KOPT-K1 (cell line): ENCODE measurements around the gene CEP70.
"Not testable (repeated sequence)": the region's sequence is repeated elsewhere in the genome, so short reads cannot be mapped to it uniquely, and the experiment has no call there.

ENCODE experiments used
- H3K27ac ChIP-seq: fragments of 200-600 bp; sonication (generic); 2 replicates; pipeline ENCODE4 v1.5.1; 2016; ENCODE audit warnings: antibody characterized with exemption, mild to moderate bottlenecking, low read depth, low read length; ENCODE audit not compliant: poor library complexity, severe bottlenecking
- H3K36me3 ChIP-seq: fragments of 200-600 bp; sonication (generic); 2 replicates; pipeline ENCODE4 v1.5.1; 2017; ENCODE audit warnings: antibody characterized with exemption, mild to moderate bottlenecking, low read length, moderate library complexity; ENCODE audit not compliant: insufficient read depth
- H3K9me3 ChIP-seq: fragments of 200-600 bp; sonication (generic); 2 replicates; pipeline ENCODE4 v1.5.1; 2017; ENCODE audit warnings: antibody characterized with exemption, low read length, mild to moderate bottlenecking; ENCODE audit not compliant: insufficient read depth, poor library complexity, severe bottlenecking

The CEP70 gene, protein sequence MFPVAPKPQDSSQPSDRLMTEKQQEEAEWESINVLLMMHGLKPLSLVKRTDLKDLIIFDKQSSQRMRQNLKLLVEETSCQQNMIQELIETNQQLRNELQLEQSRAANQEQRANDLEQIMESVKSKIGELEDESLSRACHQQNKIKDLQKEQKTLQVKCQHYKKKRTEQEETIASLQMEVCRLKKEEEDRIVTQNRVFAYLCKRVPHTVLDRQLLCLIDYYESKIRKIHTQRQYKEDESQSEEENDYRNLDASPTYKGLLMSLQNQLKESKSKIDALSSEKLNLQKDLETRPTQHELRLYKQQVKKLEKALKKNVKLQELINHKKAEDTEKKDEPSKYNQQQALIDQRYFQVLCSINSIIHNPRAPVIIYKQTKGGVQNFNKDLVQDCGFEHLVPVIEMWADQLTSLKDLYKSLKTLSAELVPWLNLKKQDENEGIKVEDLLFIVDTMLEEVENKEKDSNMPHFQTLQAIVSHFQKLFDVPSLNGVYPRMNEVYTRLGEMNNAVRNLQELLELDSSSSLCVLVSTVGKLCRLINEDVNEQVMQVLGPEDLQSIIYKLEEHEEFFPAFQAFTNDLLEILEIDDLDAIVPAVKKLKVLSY

DNA sequence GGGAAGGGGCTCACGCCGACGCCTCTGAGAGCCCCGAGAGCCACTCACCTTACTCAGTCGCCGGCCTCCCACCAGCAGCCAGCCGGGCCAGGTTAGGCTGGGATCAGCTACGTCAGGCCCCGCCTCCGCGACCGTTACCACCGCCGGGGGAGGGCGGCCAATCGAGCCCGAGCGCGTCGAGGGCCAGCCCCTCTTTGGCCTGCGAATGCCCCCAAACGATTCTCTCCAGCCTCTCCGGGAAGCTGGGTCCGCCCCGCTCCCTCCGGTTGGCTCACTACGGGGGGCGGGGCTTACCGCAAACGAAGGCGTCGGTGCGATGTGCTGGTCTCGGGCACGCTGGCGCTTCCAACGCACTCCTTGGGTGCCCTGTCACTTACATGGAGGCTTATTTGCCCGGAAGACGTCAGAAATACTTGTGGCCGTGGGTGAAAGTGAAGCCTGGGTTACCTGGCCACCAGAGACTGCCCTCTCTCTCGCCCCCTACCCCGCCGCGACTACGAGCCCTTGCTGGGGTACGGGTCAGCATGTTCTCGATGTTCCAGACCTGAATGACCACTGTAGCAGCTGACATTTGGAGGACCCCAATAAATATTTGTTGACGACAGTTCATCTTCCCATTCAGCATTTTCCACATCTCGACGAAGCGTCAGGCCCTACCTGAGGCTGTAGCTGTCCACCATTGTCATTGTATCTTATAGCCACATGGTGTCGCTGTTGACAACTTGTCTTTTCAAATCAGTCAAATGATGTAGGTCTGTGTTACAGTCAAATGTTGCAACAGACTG is at the start of gene CEP70:
TSS of gene CEP70 (minus strand) at position 111 of the 785 bp plus-strand sequence. CDS start 21,333 bp downstream, outside the sequence.
- Histone ChIP-seq H3K27ac (peak within 1 kb of the TSS; percentile 91), H3K36me3 (peaks cover 28% of the 10 kb centered on the region), H3K9me3 (peaks cover 10% of the 10 kb centered on the region)

DNA sequence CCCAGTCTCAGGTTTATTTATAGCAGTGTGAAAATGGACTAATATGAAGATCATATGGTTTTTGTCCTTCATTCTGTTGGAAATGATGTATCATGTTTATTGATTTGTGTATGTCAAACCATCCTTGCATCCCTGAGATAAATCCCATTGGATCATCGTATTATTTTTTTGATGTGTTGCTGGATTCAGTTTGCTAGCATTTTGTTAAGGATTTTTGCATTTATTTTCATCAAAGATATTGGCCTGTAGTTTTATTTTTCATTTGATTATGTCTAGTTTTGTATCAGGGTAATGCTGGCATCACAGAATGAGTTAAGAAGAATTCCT is 48.8 kb upstream of the CEP70 start:
- Histone ChIP-seq H3K9me3 (peaks cover 32% of the 10 kb centered on the region), H3K27ac (no peak overlapping the region), H3K36me3 (no peaks in the 10 kb centered on the region)

DNA sequence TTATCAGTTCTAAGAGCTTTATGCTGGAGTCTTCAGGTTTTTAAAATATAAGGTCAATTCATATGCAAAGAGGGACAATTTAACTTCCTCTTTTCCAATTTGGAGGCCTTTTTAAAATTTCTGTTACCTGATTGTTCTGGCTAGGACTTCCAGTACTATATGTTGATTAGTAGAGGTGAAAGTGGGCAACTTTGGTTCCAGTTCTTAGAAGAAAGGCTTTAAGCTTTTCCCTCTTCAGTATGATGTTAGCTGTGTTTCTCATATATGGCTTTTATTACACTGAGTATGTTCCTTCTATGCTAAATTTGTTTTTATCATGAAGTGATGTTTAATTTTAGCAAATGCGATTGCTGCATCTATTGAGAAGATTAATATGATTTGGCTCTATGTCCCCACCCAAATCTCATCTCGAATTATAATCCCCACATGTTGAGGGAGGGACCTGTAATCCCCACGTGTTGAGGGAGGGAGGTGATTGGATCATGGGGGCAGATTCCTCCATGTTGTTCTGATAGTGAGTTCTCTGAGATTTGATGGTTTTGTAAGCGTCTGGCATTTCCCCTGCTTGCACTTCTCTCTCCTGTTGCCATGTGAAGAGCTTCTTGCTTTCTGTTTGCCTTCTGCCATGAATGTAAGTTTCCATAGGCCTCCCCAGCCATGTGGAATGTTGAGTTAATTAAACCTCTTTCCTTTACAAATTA is 48.3 kb upstream of the CEP70 start:
- peaks cover 31% of the 10 kb centered on the region for H3K9me3 ChIP-seq
- no peak overlapping the region for H3K27ac ChIP-seq
- H3K36me3 ChIP-seq = no peaks in the 10 kb centered on the region

DNA sequence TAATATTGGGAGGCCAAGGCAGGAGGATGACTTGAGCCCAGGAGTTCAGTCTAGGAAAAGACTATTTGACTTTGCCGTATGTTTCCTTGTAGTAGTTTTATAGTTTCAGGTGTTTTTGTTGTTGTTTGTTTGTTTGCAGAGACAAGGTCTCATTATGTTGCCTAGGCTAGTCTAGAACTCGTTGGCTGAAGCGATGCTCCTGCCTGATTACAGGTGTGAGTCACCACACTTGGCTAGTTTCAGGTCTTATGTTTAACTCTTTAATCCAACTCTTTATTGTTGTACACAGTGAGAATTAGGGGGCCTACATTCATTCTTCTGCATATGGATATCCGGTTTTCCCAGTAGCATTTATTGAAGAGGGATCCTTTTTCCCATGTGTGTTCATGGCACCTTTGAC is 46.5 kb upstream of the CEP70 start:
- H3K36me3 ChIP-seq = no peaks in the 10 kb centered on the region
- H3K9me3 ChIP-seq = peaks cover 17% of the 10 kb centered on the region
- no peak overlapping the region for H3K27ac ChIP-seq

DNA sequence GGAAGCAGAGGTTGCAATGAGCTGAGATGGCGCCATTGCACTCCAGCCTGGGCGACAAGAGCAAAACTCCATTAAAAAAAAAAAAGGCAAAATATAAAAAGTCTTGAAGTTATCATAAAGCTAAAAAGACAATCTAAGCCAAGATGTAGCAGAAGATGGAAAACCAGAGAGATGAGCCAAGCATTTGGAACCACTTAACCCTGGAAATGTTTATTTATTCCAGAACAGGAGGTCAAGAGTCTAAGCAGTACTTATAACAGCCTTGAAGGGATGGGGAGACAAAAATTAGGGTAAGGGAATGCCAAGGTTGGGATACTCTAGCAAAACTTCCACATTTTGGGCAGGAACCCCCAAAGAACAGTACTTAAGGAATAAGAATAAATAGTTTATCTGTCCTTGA is 44.6 kb upstream of the CEP70 start:
- Histone ChIP-seq H3K9me3 (peaks cover 17% of the 10 kb centered on the region), H3K27ac (no peak overlapping the region), H3K36me3 (no peaks in the 10 kb centered on the region)

DNA sequence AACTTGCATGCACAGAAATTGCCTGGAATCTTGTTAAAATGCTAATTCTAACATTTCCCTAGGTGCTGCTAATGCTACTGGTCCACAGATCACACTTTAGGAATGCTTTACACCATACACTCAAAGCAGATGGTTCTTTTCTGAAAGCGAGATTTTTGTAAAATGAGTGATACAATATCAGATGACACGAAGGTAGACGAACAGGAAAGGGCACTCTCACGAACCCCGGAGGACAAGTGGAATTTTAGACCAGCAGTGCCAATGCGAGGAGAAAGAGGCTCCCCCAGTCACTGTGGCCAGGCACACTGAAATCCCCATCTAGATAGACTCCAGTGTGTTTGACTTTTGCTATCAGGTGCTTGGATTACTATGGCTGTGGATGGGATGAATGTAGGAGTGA is 35.5 kb upstream of the CEP70 start:
- Histone ChIP-seq H3K36me3 (no peaks in the 10 kb centered on the region), H3K9me3 (no peaks in the 10 kb centered on the region), H3K27ac (no peak overlapping the region)

DNA sequence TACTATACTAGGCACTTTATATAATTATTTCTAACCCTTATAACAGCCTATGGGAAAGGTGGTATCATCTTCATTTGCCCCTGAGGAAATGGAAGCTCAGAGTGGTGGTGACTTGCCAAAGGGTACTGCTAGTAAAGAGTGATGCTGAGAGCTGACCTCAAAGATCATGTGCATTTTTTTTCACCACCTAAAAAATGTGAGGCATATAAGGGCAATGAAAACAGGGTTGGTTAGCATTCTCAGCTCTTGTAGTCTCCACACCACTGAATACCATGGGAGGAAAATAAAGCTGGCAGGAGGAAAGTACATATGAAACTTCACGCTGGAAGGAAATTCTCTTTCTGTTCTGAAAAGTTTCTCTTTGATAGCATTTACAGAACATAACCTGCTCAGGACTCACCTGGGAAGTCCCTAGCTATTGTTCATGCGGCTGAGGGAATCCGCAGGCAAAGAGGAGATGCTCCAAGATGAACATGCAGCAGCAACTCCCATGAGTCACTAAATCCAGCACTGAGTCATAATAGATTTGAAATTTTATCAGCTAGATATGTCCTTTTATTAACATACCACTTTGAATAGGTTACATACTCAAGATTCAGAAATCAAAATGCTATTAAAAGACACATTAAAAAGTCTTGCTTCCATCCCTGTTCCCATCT is 31.8 kb upstream of the CEP70 start:
- H3K27ac ChIP-seq = no peak overlapping the region
- no peaks in the 10 kb centered on the region for H3K9me3 ChIP-seq
- no peaks in the 10 kb centered on the region for H3K36me3 ChIP-seq

DNA sequence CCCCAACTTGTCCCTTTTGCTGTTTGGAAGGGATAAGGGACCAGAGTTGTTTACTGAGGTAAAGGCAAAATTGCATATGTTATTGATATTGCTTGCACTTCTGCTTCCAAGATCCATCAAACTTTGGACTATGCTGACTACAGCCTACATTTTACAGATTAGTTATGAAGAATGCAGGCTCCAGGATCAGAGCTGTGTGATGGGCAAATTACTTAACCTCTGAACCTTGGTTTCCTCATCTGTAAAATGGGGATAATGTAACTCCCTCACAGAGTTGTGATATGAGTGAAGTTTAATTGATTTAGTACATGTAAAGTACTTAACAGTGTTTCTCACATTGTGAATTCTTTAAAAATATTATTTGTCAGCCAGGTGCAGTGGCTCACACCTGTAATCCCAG is 30.5 kb upstream of the CEP70 start:
- no peaks in the 10 kb centered on the region for H3K9me3 ChIP-seq
- no peaks in the 10 kb centered on the region for H3K36me3 ChIP-seq
- H3K27ac ChIP-seq = no peak overlapping the region

DNA sequence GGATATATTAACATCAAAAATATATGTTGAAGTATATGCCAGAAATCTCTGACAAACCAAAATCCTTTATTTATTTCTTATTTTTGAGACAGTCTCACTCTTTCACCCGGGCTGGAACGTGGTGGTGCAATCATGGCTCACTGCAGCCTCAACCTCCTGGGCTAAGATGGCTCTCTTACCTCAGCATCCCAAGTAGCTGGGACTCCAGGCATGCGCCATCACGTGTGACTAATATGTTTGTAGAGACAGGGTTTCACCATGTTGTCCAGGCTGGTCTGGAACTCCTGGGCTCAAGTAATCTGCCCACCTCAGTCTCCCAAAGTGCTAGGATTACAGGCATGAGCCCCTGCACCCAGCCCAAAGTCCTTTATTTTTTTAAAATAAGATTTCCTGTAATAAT is 26.4 kb upstream of the CEP70 start:
- Histone ChIP-seq H3K36me3 (no peaks in the 10 kb centered on the region), H3K27ac (no peak overlapping the region), H3K9me3 (no peaks in the 10 kb centered on the region)

DNA sequence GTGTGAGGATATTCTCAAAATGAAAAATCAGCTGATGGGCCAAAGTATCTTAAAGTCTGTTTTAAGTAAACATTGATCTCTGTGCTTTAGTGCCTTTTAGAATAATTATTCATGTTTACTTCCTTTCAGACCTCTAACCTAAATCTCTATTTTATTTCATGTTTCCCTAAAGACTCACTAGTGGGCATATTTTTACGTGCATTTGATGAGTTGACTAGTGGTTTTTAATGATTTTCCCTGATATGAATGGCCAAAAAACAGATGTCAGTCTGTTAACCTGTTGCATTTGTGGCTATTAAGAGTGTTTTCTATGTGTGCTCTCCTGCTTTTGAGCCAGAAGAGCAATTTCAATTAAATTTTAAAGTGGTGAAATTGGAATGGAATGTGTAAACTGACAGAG is 21.4 kb upstream of the CEP70 start:
- Histone ChIP-seq H3K36me3 (no peaks in the 10 kb centered on the region), H3K27ac (no peak overlapping the region), H3K9me3 (no peaks in the 10 kb centered on the region)

DNA sequence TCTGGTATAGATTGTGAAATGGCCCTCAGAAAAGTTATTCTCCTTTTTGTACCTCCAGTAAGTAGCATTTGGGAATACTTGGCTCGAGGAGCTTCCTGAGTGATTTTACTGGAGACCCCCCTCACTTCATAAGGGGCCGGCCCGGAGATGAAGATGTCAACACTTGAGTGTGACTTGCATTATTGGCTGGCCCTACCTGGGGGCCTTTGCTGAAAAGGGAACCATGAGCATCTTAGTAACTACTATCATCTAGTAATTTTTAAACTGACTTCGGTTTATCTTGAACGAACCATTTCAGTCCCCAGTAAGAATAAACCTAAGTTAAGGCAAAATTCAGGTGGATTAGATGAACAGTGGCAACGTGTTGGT is 15.8 kb upstream of the CEP70 start:
- H3K27ac ChIP-seq = peak overlapping the region; percentile 70
- no peaks in the 10 kb centered on the region for H3K9me3 ChIP-seq
- H3K36me3 ChIP-seq = no peaks in the 10 kb centered on the region

DNA sequence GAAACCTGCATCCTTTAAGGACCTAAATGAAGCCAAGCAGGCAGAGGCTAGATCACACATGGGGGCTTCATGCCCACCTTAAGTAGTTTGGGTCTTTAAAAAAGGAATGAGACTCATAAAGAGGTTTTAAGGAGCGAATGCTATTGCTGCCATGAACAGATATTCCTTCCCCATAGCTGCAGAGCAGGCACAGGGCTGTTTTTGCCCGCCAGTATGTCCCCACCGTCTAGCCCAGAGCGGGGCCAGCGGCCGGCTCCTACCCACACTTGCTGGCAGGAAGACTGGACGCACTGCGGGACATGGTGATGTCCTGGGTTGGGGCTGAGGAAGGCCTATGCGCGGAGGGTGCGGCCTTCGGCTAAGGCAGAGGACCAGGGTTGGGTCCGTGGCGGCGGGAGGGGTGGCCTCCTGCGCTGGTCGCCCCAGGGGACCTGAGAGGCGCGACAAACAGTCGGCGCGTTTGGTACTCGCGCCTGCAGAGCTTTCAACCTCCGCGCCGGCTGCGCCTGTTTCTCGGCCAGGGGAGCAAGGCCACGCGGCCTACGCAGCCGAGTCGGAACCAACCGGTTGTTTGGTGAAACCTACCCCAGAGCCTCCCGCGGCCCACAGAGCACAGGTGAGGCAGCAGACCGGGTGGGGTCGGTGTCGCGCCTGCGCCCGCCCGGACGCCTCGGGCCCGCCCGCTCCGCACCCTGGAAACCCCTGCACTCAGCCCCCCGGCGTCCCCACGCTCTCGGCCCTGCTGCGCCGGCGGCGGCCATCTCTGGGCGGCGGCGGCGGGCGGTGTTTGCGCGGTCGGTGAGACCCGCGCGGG is 14.5 kb upstream of the CEP70 start, which contains the start of gene FAIM:
TSS of gene FAIM (plus strand) at position 450 of the 814 bp plus-strand sequence. CDS start 10,956 bp downstream, outside the sequence.
- H3K27ac ChIP-seq = peak within 1 kb of the TSS; percentile 70
- no peaks in the 10 kb centered on the region for H3K36me3 ChIP-seq
- no peaks in the 10 kb centered on the region for H3K9me3 ChIP-seq

DNA sequence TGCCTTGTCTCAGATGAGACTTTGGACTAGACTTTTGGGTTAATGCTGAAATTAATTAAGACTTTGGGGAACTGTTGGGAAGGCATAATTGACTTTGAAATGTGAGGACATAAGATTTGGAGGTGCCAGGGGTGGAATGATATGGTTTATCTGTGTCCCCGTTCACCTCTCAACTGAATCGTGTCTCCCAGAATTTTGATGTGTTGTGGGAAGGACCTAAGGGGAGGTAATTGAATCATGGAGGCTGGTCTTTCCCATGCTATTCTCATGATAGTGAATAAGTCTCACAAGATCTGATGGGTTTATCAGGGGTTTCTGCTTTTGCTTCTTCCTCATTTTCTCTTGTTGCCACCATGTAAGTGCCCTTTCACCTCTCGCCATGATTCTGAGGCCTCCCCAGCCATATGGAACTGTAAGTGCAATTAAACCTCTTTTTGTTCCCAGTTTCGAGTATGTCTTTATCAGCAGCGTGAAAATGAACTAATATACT is 10.1 kb upstream of the CEP70 start:
- H3K27ac ChIP-seq, H3K36me3 ChIP-seq: not testable (repeated sequence)
- H3K9me3 ChIP-seq = peaks cover 14% of the 10 kb centered on the region

DNA sequence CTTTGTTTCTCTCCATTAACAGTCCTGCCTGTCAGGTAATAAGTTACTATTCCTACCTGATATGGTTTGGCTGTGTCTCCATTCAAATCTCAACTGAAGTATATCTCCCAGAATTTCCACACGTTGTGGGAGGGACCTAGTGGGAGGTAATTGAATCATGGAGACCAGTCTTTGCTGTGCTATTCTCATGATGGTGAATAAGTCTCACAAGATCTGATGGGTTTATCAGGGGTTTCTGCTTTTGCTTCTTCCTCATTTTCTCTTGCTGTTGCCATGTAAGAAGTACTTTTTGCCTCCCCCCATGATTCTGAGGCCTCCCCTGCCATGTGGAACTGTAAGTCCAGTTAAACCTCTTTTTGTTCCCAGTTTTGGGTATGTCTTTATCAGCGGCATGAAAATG is 7.6 kb upstream of the CEP70 start:
- H3K9me3 ChIP-seq = peaks cover 23% of the 10 kb centered on the region
- not testable (repeated sequence) for H3K27ac ChIP-seq, H3K36me3 ChIP-seq
